Gastroesophageal sphincter (tissue), 3 donors: ENCODE results near the gene GATAD2B.

Experiments
- CTCF ChIP-seq, 4 experiments: fragments of 200-600 bp in 2 of 4; fragments of 450-650 bp in 2 of 4; sonication (generic) in 1 of 4; IDR thresholded peaks; one replicate each; pipeline ENCODE4 v1.5.1; 2017 to 2019; ENCODE audit warnings: antibody characterized with exemption in 4 of 4, mild to moderate bottlenecking in 2 of 4, moderate library complexity in 2 of 4
- POLR2A ChIP-seq, 2 donors: fragments of 450-650 bp; IDR thresholded peaks; one replicate each; pipeline ENCODE4 v1.6.1; 2017; ENCODE audit warnings: antibody characterized with exemption in 2 of 2, mild to moderate bottlenecking in 2 of 2, moderate library complexity in 1 of 2

- no peak for TF ChIP-seq POLR2A (IDR thresholded peaks at IDR 0.05)
- no peak for TF ChIP-seq CTCF (IDR thresholded peaks at IDR 0.05)
These were observed 16.2 kb upstream of the GATAD2B start for GRCh38 chr1:153938996-153939395.
